GM12801 (cell line): ENCODE results near the gene BABAM2.

Source experiments
- TF ChIP-seq, protein P1 (sequence below): IDR thresholded peaks from one replicate; pipeline ENCODE4 v1.5.1; 2011; ENCODE audit warnings: control low read depth; ENCODE audit not compliant: insufficient read length; ENCODE audit errors: extremely low read depth

The BABAM2 gene

DNA sequence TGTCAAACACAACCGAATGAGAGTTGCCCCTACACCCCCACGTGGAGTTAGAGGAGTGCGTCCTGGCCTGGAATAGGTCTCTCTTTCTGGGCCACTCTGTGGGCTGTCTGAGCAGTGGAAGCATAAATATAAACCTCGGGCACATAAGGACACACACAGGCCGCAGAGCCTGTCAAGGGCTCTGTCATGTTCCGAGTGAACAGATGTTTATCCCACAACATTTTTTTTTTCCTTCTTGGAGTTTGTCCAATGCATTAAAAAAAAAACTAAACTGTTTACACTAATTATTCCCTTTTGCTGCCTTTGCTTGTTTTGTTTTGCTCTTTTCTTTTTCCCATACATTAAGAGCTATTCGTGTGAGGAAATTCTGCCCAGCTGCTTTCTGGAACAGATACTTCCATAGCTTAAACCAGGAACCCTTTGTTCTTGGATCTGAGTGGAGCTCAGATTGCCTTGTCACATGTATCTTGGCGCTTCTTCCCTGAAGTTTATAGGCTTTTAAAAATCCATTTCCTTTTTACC lies 273.8 kb downstream of the BABAM2 start:
- TF ChIP-seq, protein P1, sequence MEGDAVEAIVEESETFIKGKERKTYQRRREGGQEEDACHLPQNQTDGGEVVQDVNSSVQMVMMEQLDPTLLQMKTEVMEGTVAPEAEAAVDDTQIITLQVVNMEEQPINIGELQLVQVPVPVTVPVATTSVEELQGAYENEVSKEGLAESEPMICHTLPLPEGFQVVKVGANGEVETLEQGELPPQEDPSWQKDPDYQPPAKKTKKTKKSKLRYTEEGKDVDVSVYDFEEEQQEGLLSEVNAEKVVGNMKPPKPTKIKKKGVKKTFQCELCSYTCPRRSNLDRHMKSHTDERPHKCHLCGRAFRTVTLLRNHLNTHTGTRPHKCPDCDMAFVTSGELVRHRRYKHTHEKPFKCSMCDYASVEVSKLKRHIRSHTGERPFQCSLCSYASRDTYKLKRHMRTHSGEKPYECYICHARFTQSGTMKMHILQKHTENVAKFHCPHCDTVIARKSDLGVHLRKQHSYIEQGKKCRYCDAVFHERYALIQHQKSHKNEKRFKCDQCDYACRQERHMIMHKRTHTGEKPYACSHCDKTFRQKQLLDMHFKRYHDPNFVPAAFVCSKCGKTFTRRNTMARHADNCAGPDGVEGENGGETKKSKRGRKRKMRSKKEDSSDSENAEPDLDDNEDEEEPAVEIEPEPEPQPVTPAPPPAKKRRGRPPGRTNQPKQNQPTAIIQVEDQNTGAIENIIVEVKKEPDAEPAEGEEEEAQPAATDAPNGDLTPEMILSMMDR = no peak

DNA sequence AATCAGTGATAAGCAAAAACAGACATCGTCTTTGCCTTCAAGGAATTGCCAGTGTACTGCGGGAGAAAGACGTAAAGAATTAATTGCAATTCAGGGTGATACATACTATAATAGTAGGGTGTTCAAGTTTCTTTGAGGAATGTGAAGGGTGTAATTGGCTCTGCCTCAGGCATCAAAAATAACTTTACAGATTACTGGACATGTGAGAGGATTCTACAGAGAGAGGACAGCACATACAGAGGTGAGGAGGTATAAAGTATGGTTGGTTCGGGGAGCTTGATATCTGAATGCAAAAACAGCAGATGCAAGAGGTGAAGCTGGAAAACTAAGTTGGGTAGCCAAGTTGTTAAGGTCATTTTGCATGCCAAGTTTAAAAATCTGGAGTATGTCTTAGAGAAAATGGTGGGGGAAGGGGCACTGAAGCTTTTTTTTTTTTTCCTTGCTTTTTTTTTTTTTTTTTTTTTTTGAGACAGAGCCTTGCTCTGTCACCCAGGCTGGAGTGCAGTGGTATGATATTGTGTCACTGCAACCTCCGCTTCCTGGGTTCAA lies 274.6 kb downstream of the BABAM2 start:
- TF ChIP-seq, protein P1 = no peak

DNA sequence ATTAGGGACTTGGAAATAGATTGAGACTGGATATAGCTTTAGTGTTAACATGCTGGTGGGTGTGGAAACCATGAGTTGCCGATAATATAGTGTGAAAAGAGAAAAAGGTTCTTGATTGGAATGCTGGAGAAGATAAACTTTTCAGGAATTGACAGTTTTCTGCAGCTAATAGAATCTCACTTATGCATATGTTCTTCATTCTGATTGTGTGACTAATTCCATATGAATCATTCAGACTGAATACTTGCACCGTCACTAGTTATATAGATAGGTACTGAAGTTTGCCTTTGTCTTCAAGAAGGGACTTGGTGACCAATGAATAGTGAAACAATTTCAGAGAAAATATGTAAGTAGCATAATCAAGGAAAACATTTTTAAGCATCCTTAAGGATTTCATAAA lies 276.4 kb downstream of the BABAM2 start:
- TF ChIP-seq, protein P1 = no peak

DNA sequence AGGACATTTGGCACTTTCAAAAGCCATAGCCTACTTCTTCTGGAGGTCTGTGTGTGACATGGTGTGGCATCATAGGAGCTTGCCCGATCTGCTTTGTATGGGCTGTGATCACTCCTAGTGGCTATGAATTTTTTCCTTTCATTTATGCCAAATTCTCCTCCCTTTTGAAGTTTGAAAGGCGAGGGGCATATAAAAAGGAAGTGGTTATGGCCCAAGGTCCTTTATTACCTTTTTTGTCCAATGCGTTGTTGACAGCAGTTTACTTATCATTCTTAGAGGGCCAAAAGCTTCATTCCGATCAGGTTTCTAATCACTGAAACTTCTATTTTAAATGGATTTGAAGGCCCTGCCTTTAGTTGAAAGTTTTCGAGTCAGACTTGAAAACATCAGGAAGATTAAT lies 277.8 kb downstream of the BABAM2 start:
- TF ChIP-seq, protein P1 = no peak

DNA sequence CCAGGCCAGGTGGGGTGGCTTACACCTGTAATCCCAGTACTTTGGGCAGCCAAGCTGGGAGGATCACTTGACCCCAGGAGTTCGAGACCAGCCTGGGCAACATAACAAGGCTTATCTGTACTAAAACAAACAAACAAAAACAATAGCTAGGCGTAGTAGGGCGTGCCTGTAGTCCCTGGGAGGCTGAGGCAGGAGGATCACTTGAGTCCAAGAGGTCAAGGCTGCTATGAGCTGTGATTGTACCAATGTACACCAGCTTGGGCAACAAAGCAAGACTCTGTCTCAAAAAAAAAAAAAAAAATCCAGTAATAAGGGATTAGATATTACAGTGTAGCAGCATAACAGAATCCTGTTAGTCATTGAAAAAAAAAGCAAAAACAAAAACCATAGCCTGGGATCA lies 279.0 kb downstream of the BABAM2 start:
- TF ChIP-seq, protein P1 = no peak

DNA sequence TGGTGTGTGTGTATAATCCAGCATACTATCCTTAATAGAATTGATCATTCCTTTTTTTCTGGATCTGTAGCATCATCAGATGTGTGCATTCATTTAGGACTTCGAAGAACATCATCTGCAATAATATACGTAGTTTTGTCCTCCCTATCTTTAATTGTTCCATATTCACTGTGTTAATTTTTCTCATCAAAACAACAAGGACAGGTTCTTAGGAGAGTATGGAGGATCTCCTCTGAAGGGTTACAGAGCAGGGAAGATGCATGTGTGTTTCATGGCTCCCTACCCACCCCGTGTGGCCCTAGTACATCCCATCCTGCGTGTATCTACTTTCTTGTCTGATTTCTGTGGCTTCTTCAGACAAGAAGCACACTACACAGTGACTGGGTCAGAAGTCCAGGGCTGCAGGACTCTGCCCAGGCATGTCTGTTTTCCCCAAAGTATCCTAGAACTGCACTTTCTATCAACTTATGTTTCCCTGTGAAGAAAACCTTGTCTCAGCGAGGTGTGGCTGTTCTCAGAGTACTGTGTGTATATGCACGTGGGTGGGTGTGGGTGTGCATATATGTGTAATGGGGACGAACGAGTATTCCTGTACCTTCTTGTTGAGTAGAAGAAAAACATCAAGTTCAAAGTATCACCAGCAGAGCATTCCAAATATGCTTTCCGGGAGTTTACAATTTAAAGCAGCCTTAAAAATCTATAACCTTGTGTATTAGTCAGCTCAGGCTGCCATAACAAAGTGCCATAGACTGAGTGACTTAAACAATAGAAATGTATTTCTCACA lies 281.8 kb downstream of the BABAM2 start:
- TF ChIP-seq, protein P1 = no peak

DNA sequence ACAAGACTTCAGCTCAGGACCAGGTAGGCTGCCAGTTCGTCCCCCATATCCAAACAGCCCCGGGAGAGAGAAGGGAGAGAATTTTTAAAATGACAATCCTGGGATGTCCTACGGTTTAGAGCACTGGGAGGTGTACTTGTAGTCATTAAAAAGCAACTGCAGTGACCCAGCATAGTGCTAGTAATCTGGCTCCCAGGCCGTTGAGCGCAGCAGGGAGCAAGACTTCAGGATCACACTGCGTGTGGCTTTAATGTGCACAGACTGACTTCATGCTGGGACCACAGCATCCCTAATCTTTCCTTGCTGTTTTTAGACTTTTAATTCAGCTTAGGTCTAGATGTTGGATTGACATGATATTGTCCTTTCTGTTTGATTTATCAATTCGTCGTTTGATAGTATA lies 282.8 kb downstream of the BABAM2 start:
- TF ChIP-seq, protein P1 = no peak
